ENCODE results near the gene SART1. TPM values are rescaled to one million over a fixed set of nuclear protein-coding genes. Genes with fewer than 3 reads are reported as not detected.

Gene SART1
- total and polyA plus RNA-seq, 4 donors, result 13.6 to 24.3 (median 15.1) TPM

DNA sequence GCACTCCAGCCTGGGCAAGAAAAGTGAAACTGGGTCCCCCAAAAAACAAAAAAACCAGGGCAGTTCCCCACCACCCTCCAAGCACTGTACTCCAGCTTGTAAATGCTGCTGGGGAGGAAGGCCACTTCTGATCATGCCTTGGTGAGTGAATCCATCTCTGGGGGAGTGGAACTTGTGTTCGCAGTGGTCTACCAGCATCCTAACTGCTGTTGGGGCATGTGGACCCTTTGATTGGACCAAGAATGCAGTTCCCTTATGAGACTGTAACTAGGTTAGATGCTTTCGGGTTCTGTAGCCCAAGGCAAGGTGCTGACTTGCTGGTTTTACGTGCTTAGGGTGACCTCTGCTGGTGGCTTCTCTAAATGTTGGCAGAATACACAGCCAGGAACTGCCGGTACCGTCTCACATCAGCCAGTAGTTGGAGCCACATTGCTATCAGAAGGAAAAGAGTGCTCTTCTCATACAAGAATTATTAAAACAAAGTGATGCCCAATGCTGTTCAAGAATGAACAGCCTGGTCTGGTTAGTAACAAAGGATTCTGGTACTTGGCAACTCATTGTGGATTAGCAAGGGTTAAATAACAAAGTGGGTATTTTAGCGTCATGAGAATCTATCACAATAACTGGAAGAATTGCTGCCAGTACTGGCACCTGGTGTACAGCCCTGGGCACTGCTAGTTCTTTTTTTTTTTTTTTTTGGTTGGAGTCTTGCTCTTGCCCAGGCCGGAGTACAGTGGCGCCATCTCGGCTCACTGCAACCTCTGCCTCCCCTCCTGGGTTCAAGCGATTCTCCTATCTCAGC is 27.5 kb downstream of the SART1 start:
- TF ChIP-seq GABPA (IDR thresholded peaks at IDR 0.05 in 1 of 2, conservative IDR thresholded peaks at IDR 0.05 in 1 of 2), result peak in 1 of 2 donors; percentile 65
- TF ChIP-seq HNF4A (conservative IDR thresholded peaks at IDR 0.05), result peak in 1 of 2 donors; percentile 5
- no peak for TF ChIP-seq HNF4G (IDR thresholded peaks at IDR 0.05)
- peak in 1 of 2 donors; percentile 22 for TF ChIP-seq RXRA (IDR thresholded peaks at IDR 0.05)
- TF ChIP-seq SP1 (IDR thresholded peaks at IDR 0.05), result no peak
- peak; percentile 98 for TF ChIP-seq RAD21 (IDR thresholded peaks at IDR 0.05)
- TF ChIP-seq, protein P1, sequence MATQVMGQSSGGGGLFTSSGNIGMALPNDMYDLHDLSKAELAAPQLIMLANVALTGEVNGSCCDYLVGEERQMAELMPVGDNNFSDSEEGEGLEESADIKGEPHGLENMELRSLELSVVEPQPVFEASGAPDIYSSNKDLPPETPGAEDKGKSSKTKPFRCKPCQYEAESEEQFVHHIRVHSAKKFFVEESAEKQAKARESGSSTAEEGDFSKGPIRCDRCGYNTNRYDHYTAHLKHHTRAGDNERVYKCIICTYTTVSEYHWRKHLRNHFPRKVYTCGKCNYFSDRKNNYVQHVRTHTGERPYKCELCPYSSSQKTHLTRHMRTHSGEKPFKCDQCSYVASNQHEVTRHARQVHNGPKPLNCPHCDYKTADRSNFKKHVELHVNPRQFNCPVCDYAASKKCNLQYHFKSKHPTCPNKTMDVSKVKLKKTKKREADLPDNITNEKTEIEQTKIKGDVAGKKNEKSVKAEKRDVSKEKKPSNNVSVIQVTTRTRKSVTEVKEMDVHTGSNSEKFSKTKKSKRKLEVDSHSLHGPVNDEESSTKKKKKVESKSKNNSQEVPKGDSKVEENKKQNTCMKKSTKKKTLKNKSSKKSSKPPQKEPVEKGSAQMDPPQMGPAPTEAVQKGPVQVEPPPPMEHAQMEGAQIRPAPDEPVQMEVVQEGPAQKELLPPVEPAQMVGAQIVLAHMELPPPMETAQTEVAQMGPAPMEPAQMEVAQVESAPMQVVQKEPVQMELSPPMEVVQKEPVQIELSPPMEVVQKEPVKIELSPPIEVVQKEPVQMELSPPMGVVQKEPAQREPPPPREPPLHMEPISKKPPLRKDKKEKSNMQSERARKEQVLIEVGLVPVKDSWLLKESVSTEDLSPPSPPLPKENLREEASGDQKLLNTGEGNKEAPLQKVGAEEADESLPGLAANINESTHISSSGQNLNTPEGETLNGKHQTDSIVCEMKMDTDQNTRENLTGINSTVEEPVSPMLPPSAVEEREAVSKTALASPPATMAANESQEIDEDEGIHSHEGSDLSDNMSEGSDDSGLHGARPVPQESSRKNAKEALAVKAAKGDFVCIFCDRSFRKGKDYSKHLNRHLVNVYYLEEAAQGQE (IDR thresholded peaks at IDR 0.05), result no peak
- TF ChIP-seq JUND (IDR thresholded peaks at IDR 0.05), result no peak
- no peak for TF ChIP-seq TAF1 (conservative IDR thresholded peaks at IDR 0.05)
- TF ChIP-seq, protein P2, sequence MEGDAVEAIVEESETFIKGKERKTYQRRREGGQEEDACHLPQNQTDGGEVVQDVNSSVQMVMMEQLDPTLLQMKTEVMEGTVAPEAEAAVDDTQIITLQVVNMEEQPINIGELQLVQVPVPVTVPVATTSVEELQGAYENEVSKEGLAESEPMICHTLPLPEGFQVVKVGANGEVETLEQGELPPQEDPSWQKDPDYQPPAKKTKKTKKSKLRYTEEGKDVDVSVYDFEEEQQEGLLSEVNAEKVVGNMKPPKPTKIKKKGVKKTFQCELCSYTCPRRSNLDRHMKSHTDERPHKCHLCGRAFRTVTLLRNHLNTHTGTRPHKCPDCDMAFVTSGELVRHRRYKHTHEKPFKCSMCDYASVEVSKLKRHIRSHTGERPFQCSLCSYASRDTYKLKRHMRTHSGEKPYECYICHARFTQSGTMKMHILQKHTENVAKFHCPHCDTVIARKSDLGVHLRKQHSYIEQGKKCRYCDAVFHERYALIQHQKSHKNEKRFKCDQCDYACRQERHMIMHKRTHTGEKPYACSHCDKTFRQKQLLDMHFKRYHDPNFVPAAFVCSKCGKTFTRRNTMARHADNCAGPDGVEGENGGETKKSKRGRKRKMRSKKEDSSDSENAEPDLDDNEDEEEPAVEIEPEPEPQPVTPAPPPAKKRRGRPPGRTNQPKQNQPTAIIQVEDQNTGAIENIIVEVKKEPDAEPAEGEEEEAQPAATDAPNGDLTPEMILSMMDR (IDR thresholded peaks at IDR 0.05; ENCODE audit: low read depth, low read length, missing input control), result peak; percentile 99
- Histone ChIP-seq H3K4me3 (ENCODE audit: low read depth in 1 of 3, low read length in 3 of 3) (no peak overlapping the region), H3K36me3 (ENCODE audit: control insufficient read depth in 4 of 4, insufficient read depth in 3 of 4, low read depth in 1 of 4, low read length in 3 of 4) (peaks cover 0 to 2% (median 0%) of the 10 kb centered on the region in 4 donors), H3K27ac (ENCODE audit: low read depth in 1 of 2, low read length in 2 of 2) (no peak overlapping the region), H3K4me1 (ENCODE audit: control insufficient read depth in 4 of 4, insufficient read depth in 4 of 4, low read length in 3 of 4) (no peaks in the 10 kb centered on the region), H3K9me3 (ENCODE audit: control insufficient read depth in 4 of 4, low read length in 3 of 4) (no peaks in the 10 kb centered on the region), H3K9ac (ENCODE audit: low read depth in 1 of 2, low read length in 2 of 2) (no peak overlapping the region), H3K27me3 (ENCODE audit: control insufficient read depth in 4 of 4, insufficient read depth in 4 of 4, low read length in 3 of 4) (no peaks in the 10 kb centered on the region)
- 18% methylated on average over 10 of the region's 10 CpGs for WGBS
- peak; percentile 93 for DNase-seq (ENCODE audit: low spot score)

DNA sequence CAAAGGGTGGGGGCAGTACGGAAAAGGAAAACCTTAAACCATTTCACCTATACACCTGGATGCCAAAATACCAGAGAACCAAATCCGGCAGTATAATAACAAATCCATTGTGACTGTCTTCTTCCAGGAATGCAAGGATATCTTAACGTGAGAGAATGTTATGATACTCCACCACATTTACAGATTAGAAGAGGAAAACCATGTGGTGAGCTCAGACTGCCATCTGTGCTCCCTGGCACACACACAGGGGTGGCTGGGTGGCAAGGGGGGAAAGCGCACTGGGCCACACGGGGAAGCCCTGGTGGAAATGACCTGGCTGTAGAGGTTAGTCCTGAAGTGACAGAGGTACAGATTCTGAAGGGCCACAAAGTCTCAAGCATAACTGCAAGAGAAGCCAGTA is 30.5 kb downstream of the SART1 start:
- Histone ChIP-seq H3K4me3 (ENCODE audit: low read depth in 1 of 3, low read length in 3 of 3) (no peak overlapping the region), H3K36me3 (ENCODE audit: control insufficient read depth in 4 of 4, insufficient read depth in 3 of 4, low read depth in 1 of 4, low read length in 3 of 4) (peaks cover 0 to 3% (median under 1%) of the 10 kb centered on the region in 4 donors), H3K27me3 (ENCODE audit: control insufficient read depth in 4 of 4, insufficient read depth in 4 of 4, low read length in 3 of 4) (no peaks in the 10 kb centered on the region), H3K9ac (ENCODE audit: low read depth in 1 of 2, low read length in 2 of 2) (no peak overlapping the region), H3K9me3 (ENCODE audit: control insufficient read depth in 4 of 4, low read length in 3 of 4) (no peaks in the 10 kb centered on the region), H3K4me1 (ENCODE audit: control insufficient read depth in 4 of 4, insufficient read depth in 4 of 4, low read length in 3 of 4) (no peaks in the 10 kb centered on the region), H3K27ac (ENCODE audit: low read depth in 1 of 2, low read length in 2 of 2) (no peak overlapping the region)
- WGBS, result 86% methylated on average over 5 of the region's 5 CpGs
- DNase-seq (ENCODE audit: low spot score), result no peak
- TF ChIP-seq FOXA2 (IDR thresholded peaks at IDR 0.05), result no peak
- TF ChIP-seq HNF4G (IDR thresholded peaks at IDR 0.05), result no peak
- TF ChIP-seq, protein P1 (IDR thresholded peaks at IDR 0.05), result no peak
- TF ChIP-seq RAD21 (IDR thresholded peaks at IDR 0.05), result no peak
- TF ChIP-seq, protein P3, sequence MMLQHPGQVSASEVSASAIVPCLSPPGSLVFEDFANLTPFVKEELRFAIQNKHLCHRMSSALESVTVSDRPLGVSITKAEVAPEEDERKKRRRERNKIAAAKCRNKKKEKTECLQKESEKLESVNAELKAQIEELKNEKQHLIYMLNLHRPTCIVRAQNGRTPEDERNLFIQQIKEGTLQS (IDR thresholded peaks at IDR 0.05), result no peak
- no peak for TF ChIP-seq GABPA (IDR thresholded peaks at IDR 0.05 in 1 of 2, conservative IDR thresholded peaks at IDR 0.05 in 1 of 2)
- TF ChIP-seq YY1 (IDR thresholded peaks at IDR 0.05), result no peak
- TF ChIP-seq SP1 (IDR thresholded peaks at IDR 0.05), result no peak
- TF ChIP-seq NR2F2 (IDR thresholded peaks at IDR 0.05), result no peak
- TF ChIP-seq FOXA1 (IDR thresholded peaks at IDR 0.05), result no peak
- TF ChIP-seq HNF4A (conservative IDR thresholded peaks at IDR 0.05), result no peak
- no peak for TF ChIP-seq TAF1 (conservative IDR thresholded peaks at IDR 0.05)
- TF ChIP-seq, protein P4, sequence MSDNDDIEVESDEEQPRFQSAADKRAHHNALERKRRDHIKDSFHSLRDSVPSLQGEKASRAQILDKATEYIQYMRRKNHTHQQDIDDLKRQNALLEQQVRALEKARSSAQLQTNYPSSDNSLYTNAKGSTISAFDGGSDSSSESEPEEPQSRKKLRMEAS (IDR thresholded peaks at IDR 0.05), result no peak
- TF ChIP-seq, protein P5, sequence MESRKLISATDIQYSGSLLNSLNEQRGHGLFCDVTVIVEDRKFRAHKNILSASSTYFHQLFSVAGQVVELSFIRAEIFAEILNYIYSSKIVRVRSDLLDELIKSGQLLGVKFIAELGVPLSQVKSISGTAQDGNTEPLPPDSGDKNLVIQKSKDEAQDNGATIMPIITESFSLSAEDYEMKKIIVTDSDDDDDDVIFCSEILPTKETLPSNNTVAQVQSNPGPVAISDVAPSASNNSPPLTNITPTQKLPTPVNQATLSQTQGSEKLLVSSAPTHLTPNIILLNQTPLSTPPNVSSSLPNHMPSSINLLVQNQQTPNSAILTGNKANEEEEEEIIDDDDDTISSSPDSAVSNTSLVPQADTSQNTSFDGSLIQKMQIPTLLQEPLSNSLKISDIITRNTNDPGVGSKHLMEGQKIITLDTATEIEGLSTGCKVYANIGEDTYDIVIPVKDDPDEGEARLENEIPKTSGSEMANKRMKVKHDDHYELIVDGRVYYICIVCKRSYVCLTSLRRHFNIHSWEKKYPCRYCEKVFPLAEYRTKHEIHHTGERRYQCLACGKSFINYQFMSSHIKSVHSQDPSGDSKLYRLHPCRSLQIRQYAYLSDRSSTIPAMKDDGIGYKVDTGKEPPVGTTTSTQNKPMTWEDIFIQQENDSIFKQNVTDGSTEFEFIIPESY (IDR thresholded peaks at IDR 0.05), result no peak
